Neuronal stem cell (in vitro differentiated cells): Measurements from ENCODE around the gene OR8A1.

Source experiments
- DNase-seq: peaks from one replicate; pipeline ENCODE4 v3.0.0-alpha.2; 2013; ENCODE audit warnings: low spot score
- H2AFZ ChIP-seq: one replicate; pipeline ENCODE4 v1.6.1; 2013; ENCODE audit warnings: mild to moderate bottlenecking, low read length, inconsistent platforms
- H2AK5ac ChIP-seq: 2 replicates; pipeline ENCODE4 v1.6.1; 2013; ENCODE audit warnings: low read depth, mild to moderate bottlenecking, inconsistent platforms, low read length, moderate library complexity, mixed read lengths
- H2BK120ac ChIP-seq: 2 replicates; pipeline ENCODE4 v1.6.1; 2013; ENCODE audit warnings: low read depth, mild to moderate bottlenecking, inconsistent platforms, low read length, moderate library complexity, mixed read lengths
- H2BK12ac ChIP-seq: one replicate; pipeline ENCODE4 v1.6.1; 2013; ENCODE audit warnings: low read length, inconsistent platforms
- H2BK15ac ChIP-seq: 2 replicates; pipeline ENCODE4 v1.6.1; 2013; ENCODE audit warnings: mild to moderate bottlenecking, low read length, inconsistent platforms, mixed read lengths
- H2BK5ac ChIP-seq: one replicate; pipeline ENCODE4 v1.6.1; 2013; ENCODE audit warnings: inconsistent platforms, mild to moderate bottlenecking, low read length, moderate library complexity
- H3K14ac ChIP-seq: one replicate; pipeline ENCODE4 v1.6.1; 2013; ENCODE audit warnings: low read length, inconsistent platforms
- H3K18ac ChIP-seq: 2 replicates; pipeline ENCODE4 v1.6.1; 2013; ENCODE audit warnings: low read length, inconsistent platforms
- H3K23ac ChIP-seq: 2 replicates; pipeline ENCODE4 v1.6.1; 2013; ENCODE audit warnings: low read depth, mild to moderate bottlenecking, mixed read lengths, low read length, inconsistent platforms; ENCODE audit not compliant: poor library complexity
- H3K27ac ChIP-seq: replicated peaks from 3 replicates; pipeline ENCODE4 v1.5.1; 2013; ENCODE audit warnings: low read length, inconsistent platforms
- H3K27me3 ChIP-seq, 3 experiments: 2 replicates each; pipeline ENCODE4 v1.6.1; 2013; ENCODE audit warnings: low read length in 3 of 3, mild to moderate bottlenecking in 2 of 3, inconsistent platforms in 1 of 3, low read depth in 1 of 3, mixed read lengths in 1 of 3, moderate library complexity in 1 of 3; ENCODE audit not compliant: control insufficient read depth in 3 of 3, insufficient read depth in 3 of 3
- H3K36me3 ChIP-seq, 2 donors: replicated peaks in 1 of 2; 2 replicates each; pipeline ENCODE4 v1.6.1; 2013; ENCODE audit warnings: low read length in 2 of 2; ENCODE audit not compliant: control insufficient read depth in 2 of 2, insufficient read depth in 2 of 2
- H3K4ac ChIP-seq: 2 replicates; pipeline ENCODE4 v1.6.1; 2013; ENCODE audit warnings: inconsistent platforms, mild to moderate bottlenecking, low read length, moderate library complexity
- H3K4me1 ChIP-seq, 2 donors: 1 replicate in 1 of 2; 2 replicates in 1 of 2; pipeline ENCODE4 v1.6.1; 2013; ENCODE audit warnings: low read length in 2 of 2, low read depth in 1 of 2; ENCODE audit not compliant: control insufficient read depth in 2 of 2, insufficient read depth in 1 of 2
- H3K4me2 ChIP-seq: one replicate; pipeline ENCODE4 v1.6.1; 2013; ENCODE audit warnings: mild to moderate bottlenecking, low read length, inconsistent platforms; ENCODE audit not compliant: insufficient read depth, poor library complexity, severe bottlenecking
- H3K4me3 ChIP-seq, 2 donors: 2 replicates each; pipeline ENCODE4 v1.5.1; 2013; ENCODE audit warnings: low read length in 2 of 2, mild to moderate bottlenecking in 2 of 2, inconsistent platforms in 1 of 2, moderate library complexity in 1 of 2
- H3K79me1 ChIP-seq: one replicate; pipeline ENCODE4 v1.6.1; 2013; ENCODE audit warnings: low read depth, mild to moderate bottlenecking, inconsistent platforms, low read length, moderate library complexity
- H3K9ac ChIP-seq: one replicate; pipeline ENCODE4 v1.6.1; 2013; ENCODE audit warnings: mild to moderate bottlenecking, low read depth, low read length, inconsistent platforms; ENCODE audit not compliant: poor library complexity
- H3K9me3 ChIP-seq, 2 donors: replicated peaks in 1 of 2; 2 replicates each; pipeline versions ENCODE3 to v1.6.1; 2013; ENCODE audit warnings: low read length in 2 of 2, mild to moderate bottlenecking in 2 of 2, inconsistent platforms in 1 of 2, low read depth in 1 of 2, mixed read lengths in 1 of 2, moderate library complexity in 1 of 2; ENCODE audit not compliant: control insufficient read depth in 2 of 2, insufficient read depth in 1 of 2
- H4K8ac ChIP-seq: one replicate; pipeline ENCODE4 v1.6.1; 2013; ENCODE audit warnings: low read depth, mild to moderate bottlenecking, inconsistent platforms, low read length, moderate library complexity
- H4K91ac ChIP-seq: one replicate; pipeline ENCODE4 v1.6.1; 2013; ENCODE audit warnings: low read length, low read depth, mild to moderate bottlenecking, inconsistent platforms; ENCODE audit not compliant: poor library complexity
- WGBS, 2 donors: extraction: QIAGEN DNeasy Blood & Tissue Kit; methylation state at CpG; one replicate each; pipeline ENCODE4 v1.1.7; 2013; ENCODE audit warnings: missing lambda C conversion rate in 2 of 2, mixed read lengths in 1 of 2; ENCODE audit not compliant: insufficient read length in 2 of 2, insufficient replicate concordance in 1 of 2; ENCODE audit errors: extremely low coverage in 2 of 2; 5-methylcytosine and 5-hydroxymethylcytosine counted together

OR8A1 gene

GRCh38 chr11:124543145-124543544 is 26.7 kb upstream of the OR8A1 start:
- Histone ChIP-seq H3K14ac (no peak overlapping the region), H3K9me3 (no peaks in the 10 kb centered on the region), H2BK15ac (no peak overlapping the region), H3K9ac (no peak overlapping the region), H3K4ac (no peak overlapping the region), H3K27ac (no peak overlapping the region), H2BK120ac (no peak overlapping the region), H3K23ac (no peak overlapping the region), H3K4me1 (no peaks in the 10 kb centered on the region), H3K4me2 (no peak overlapping the region), H2BK5ac (no peak overlapping the region), H3K4me3 (no peak overlapping the region), H3K36me3 (peaks cover 0 to 2% of the 10 kb centered on the region in 2 donors), H3K79me1 (no peaks in the 10 kb centered on the region), H4K91ac (no peak overlapping the region), H2BK12ac (no peak overlapping the region), H4K8ac (no peak overlapping the region), H3K18ac (no peak overlapping the region), H2AFZ (no peak overlapping the region), H2AK5ac (no peak overlapping the region), H3K27me3 (no peaks in the 10 kb centered on the region)
- DNase-seq, result no peak
- WGBS, 2 donors, result no CpG with 5 or more reads among the region's 6 CpGs

DNA sequence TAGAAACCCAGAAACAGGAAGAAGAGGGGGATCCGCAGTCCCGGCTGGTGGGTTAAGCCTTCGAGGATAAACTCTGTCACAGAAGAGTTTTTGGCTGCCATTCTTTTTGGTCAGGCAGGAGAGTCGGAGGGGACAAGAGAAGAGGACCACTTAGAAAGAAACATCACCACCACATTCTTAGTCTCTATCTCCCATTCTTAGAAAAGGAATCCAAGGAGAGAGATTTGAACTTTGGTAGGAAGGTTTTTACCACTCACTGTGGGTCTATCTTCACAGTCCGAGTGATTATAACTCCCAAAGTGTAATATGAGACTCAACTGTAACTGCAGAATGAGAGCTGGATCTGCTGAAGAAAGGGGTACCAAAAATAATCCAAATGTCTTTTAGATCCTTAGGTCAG is 26.2 kb upstream of the OR8A1 start, which contains the start of gene OR8B12:
OR8B12 (minus strand) TSS at position 101 of the 400 bp plus-strand sequence; CDS start at position 101, 0 bp downstream.
- Histone ChIP-seq H3K23ac (no peak within 1 kb of the TSS), H3K27ac (no peak within 1 kb of the TSS), H3K4me2 (no peak within 1 kb of the TSS), H3K14ac (no peak within 1 kb of the TSS), H4K8ac (no peak within 1 kb of the TSS), H3K9ac (no peak within 1 kb of the TSS), H3K36me3 (peaks cover 0 to 2% of the 10 kb centered on the region in 2 donors), H3K18ac (no peak within 1 kb of the TSS), H3K4me1 (no peaks in the 10 kb centered on the region), H3K4me3 (no peak within 1 kb of the TSS), H2BK12ac (no peak within 1 kb of the TSS), H3K27me3 (no peaks in the 10 kb centered on the region), H2BK120ac (no peak within 1 kb of the TSS), H3K4ac (no peak within 1 kb of the TSS), H4K91ac (no peak within 1 kb of the TSS), H2BK15ac (no peak within 1 kb of the TSS), H2AK5ac (no peak within 1 kb of the TSS), H3K79me1 (no peaks in the 10 kb centered on the region), H2AFZ (no peak within 1 kb of the TSS), H3K9me3 (no peaks in the 10 kb centered on the region), H2BK5ac (no peak within 1 kb of the TSS)
- DNase-seq, result no peak
- no CpG with 5 or more reads among the region's 5 CpGs for WGBS, 2 donors

DNA sequence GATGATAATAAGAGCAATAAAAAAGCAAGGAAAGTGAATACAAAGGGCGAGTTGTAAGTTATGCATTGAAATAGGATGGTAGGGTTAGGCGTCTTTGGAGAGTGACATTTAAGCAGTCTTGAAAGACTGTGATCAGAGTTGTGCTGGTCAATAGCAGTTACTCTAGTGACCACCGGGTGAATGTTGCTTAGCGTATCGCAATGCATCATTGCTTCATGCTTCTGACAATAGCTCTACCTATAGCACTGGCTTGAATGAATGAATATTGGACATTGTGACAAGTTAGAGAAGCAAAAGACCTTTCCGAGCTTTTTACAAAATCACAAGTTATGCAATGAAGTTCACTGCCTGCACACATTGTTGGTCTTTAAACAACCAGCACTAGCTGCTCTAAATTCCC is 18.6 kb upstream of the OR8A1 start:
- DNase-seq, result no peak

GRCh38 chr11:124551987-124552386 is 17.8 kb upstream of the OR8A1 start:
- H3K4me1 ChIP-seq, result no peaks in the 10 kb centered on the region
- no peaks in the 10 kb centered on the region for H3K27me3 ChIP-seq
- H3K36me3 ChIP-seq, result no peaks in the 10 kb centered on the region

More for the DNA sequence above, 18.6 kb upstream of the OR8A1 start:
- H3K4me3 ChIP-seq, result no peak overlapping the region
- no peak overlapping the region for H3K4ac ChIP-seq
- no peak overlapping the region for H2AK5ac ChIP-seq
- no peak overlapping the region for H3K14ac ChIP-seq
- no peaks in the 10 kb centered on the region for H3K9me3 ChIP-seq
- H4K91ac ChIP-seq, result no peak overlapping the region
- no peak overlapping the region for H3K23ac ChIP-seq
- WGBS, 2 donors, result no CpG with 5 or more reads among the region's 6 CpGs
- no peak overlapping the region for H3K18ac ChIP-seq
- no peak overlapping the region for H2BK5ac ChIP-seq
- H4K8ac ChIP-seq, result no peak overlapping the region
- H2AFZ ChIP-seq, result no peak overlapping the region
- no peak overlapping the region for H3K27ac ChIP-seq
- H3K27me3 ChIP-seq, result no peaks in the 10 kb centered on the region
- no peak overlapping the region for H2BK15ac ChIP-seq
- no peaks in the 10 kb centered on the region for H3K36me3 ChIP-seq
- H3K9ac ChIP-seq, result no peak overlapping the region
- H2BK12ac ChIP-seq, result no peak overlapping the region
- no peaks in the 10 kb centered on the region for H3K4me1 ChIP-seq
- H2BK120ac ChIP-seq, result no peak overlapping the region
- H3K4me2 ChIP-seq, result no peak overlapping the region
- no peaks in the 10 kb centered on the region for H3K79me1 ChIP-seq

More at GRCh38 chr11:124551987-124552386, 17.8 kb upstream of the OR8A1 start:
- H3K4me2 ChIP-seq, result no peak overlapping the region
- H2BK120ac ChIP-seq, result no peak overlapping the region
- no peak overlapping the region for H3K27ac ChIP-seq
- H3K18ac ChIP-seq, result no peak overlapping the region
- no peak overlapping the region for H3K23ac ChIP-seq
- H2AK5ac ChIP-seq, result no peak overlapping the region
- no peak overlapping the region for H3K4me3 ChIP-seq
- no peak overlapping the region for H4K8ac ChIP-seq
- H3K14ac ChIP-seq, result no peak overlapping the region
- H3K4ac ChIP-seq, result no peak overlapping the region
- no peak overlapping the region for H3K9ac ChIP-seq
- no peak overlapping the region for H2BK15ac ChIP-seq
- no peak overlapping the region for H2BK5ac ChIP-seq
- no peaks in the 10 kb centered on the region for H3K9me3 ChIP-seq
- H4K91ac ChIP-seq, result no peak overlapping the region
- H2BK12ac ChIP-seq, result no peak overlapping the region
- H3K79me1 ChIP-seq, result no peaks in the 10 kb centered on the region
- no peak overlapping the region for H2AFZ ChIP-seq
- DNase-seq, result no peak
- no CpG with 5 or more reads among the region's 4 CpGs for WGBS, 2 donors
